OCI-LY1 (cell line): ENCODE measurements around the gene GPR142.

Source experiments
- EZH2 ChIP-seq: fragments of 200-600 bp; sonication (generic), shearing (Covaris generic); IDR thresholded peaks from 2 replicates; pipeline ENCODE4 v1.8.0; 2017; ENCODE audit warnings: borderline replicate concordance, mixed run types, mild to moderate bottlenecking, antibody characterized with exemption, low read length, moderate library complexity, mixed read lengths
- TF ChIP-seq, protein P1 (sequence below): fragments of 200-600 bp; sonication (generic), shearing (Covaris generic); IDR thresholded peaks from 2 replicates; pipeline ENCODE4 v1.5.1; 2017; ENCODE audit warnings: mild to moderate bottlenecking, antibody characterized with exemption, low read length, moderate library complexity, mixed read lengths

GRCh38 chr17:74325376-74325742 is 41.9 kb upstream of the GPR142 start:
- TF ChIP-seq, protein P1, sequence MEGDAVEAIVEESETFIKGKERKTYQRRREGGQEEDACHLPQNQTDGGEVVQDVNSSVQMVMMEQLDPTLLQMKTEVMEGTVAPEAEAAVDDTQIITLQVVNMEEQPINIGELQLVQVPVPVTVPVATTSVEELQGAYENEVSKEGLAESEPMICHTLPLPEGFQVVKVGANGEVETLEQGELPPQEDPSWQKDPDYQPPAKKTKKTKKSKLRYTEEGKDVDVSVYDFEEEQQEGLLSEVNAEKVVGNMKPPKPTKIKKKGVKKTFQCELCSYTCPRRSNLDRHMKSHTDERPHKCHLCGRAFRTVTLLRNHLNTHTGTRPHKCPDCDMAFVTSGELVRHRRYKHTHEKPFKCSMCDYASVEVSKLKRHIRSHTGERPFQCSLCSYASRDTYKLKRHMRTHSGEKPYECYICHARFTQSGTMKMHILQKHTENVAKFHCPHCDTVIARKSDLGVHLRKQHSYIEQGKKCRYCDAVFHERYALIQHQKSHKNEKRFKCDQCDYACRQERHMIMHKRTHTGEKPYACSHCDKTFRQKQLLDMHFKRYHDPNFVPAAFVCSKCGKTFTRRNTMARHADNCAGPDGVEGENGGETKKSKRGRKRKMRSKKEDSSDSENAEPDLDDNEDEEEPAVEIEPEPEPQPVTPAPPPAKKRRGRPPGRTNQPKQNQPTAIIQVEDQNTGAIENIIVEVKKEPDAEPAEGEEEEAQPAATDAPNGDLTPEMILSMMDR, result no peak
- no peak for TF ChIP-seq EZH2
